ENCODE measurements around the gene SDCBP2.

DNA sequence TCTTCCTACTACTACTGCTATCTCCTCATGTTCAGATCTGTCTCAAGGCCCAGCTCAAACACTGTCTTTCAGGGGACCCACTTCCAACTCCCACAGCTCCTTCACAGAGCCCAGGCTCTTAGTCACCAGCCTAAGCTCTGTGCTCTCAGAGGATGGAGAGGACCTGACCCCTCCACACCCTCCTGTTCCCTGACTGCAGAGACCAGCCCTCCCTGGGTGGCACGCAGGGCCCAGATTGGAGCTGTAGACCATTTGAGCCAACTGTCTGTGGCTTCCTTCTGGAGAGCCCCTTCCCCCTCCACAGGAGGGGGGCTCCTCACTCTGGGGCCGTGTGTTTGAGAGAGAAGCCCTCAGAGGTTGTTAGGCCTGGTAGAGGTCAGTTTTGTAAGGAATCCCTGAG lies 53.0 kb downstream of the SDCBP2 start:
- TF ChIP-seq CTCF (IDR thresholded peaks at IDR 0.05) (no peak), POLR2A (IDR thresholded peaks at IDR 0.05) (no peak)
